Activated CD4-positive, alpha-beta T cell treated with anti-CD3 and anti-CD28 coated beads, Interleukin-2, amount 10 ng/mL, durations not matched to agents 24 days and 14 days (primary cell): ENCODE data around the gene COMT. TPM values are rescaled to one million over a fixed set of nuclear protein-coding genes. Genes with fewer than 3 reads are reported as not detected.

Source experiments
- DNase-seq: peaks from one replicate; pipeline ENCODE4 v3.0.0; 2022
- H3K27ac Mint-ChIP-seq: one replicate; pipeline ENCODE4 v1.8.0; 2022; ENCODE audit warnings: mild to moderate bottlenecking, mixed read lengths
- H3K27me3 Mint-ChIP-seq: one replicate; pipeline ENCODE4 v1.8.0; 2022; ENCODE audit warnings: mixed read lengths
- H3K36me3 Mint-ChIP-seq: one replicate; pipeline ENCODE4 v1.8.0; 2022; ENCODE audit warnings: low read depth, mild to moderate bottlenecking, mixed read lengths
- H3K4me1 Mint-ChIP-seq: one replicate; pipeline ENCODE4 v1.8.0; 2021; ENCODE audit warnings: mixed read lengths
- H3K4me3 Mint-ChIP-seq: one replicate; pipeline ENCODE4 v1.8.0; 2022; ENCODE audit warnings: mild to moderate bottlenecking, moderate library complexity, mixed read lengths
- H3K9me3 Mint-ChIP-seq: one replicate; pipeline ENCODE4 v1.8.0; 2021; ENCODE audit warnings: mixed read lengths
- intact Hi-C: fragments of 100-400 bp; cut with micrococcal nuclease; formaldehyde crosslinking; loops from one replicate; pipeline ENCODE4 v1.15.1; 2023
- total RNA-seq: library from RNA; stranded (reverse); gene quantifications from 2 replicates; pipeline ENCODE4 v1.2.3, GENCODE V29; 2022

COMT gene
- total RNA-seq, 1 donor from 2014 or later: 110 TPM

DNA sequence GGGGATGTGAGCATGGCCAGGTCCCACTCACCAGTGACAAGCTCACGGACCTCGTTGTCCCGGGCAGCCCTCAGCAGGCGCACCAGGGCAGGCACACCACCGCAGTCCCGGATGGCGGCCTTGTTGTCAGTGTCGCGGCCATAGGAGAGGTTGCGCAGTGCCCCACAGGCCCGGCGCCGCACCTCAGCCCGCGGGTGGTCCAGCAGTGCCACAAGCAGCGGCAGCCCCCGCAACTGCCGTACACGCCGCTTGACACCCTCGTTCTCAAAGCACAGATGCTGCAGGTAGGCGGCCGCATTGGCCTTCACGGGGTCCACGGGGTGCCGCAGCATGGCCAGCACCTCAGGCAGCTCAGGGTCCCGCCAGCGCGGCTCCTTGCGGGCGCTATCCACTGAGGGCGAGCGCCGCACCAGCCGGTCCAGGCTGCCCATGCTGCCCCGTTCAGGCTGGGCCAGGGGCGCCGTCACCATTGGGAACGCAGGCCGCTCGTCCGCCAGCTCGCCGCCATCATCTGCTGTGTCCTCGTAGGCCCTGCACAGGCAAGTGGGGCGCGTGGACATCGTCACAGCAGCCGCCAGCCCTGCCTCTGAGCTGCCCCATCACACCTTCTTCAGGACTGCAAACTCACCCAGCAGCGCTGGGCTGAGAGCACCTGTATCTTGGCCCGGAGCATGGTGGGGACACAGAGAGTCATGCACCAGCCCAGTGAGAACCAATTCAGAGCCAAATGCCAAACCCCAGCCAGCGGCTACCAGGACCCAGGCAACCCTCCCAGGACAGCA is 38.3 kb downstream of the COMT start:
- H3K27me3 Mint-ChIP-seq: no peaks in the 10 kb centered on the region
- H3K4me3 Mint-ChIP-seq: no peak overlapping the region
- DNase-seq: no peak
- no peak overlapping the region for H3K27ac Mint-ChIP-seq
- intact Hi-C loops: no loop called here
- H3K4me1 Mint-ChIP-seq: peaks cover 2% of the 10 kb centered on the region
- H3K36me3 Mint-ChIP-seq: no peaks in the 10 kb centered on the region
- H3K9me3 Mint-ChIP-seq: no peaks in the 10 kb centered on the region

DNA sequence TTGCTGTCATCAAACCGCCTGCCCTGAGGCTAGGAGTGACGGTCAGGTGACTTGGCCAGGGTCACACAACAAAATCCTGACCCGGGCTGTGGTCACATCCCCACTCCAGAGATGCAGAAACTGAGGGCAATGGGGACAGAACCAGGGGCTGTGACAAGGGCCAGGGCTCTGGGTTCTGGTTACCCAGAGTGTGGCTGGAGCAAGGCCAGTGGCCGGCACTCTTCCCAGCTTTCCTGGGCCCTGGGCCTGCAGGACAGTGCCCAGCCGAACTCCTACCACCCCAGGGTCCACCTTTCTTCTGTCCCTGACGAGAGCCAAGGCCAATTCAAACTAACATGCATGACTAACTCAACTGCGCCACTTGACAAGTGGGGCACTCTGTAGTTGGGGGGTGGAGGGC is 39.2 kb downstream of the COMT start:
- no peaks in the 10 kb centered on the region for H3K4me1 Mint-ChIP-seq
- no peak for DNase-seq
- intact Hi-C loops: no loop called here
- H3K4me3 Mint-ChIP-seq: no peak overlapping the region
- H3K9me3 Mint-ChIP-seq: no peaks in the 10 kb centered on the region
- H3K27ac Mint-ChIP-seq: no peak overlapping the region
- H3K27me3 Mint-ChIP-seq: peaks cover 3% of the 10 kb centered on the region
- no peaks in the 10 kb centered on the region for H3K36me3 Mint-ChIP-seq

DNA sequence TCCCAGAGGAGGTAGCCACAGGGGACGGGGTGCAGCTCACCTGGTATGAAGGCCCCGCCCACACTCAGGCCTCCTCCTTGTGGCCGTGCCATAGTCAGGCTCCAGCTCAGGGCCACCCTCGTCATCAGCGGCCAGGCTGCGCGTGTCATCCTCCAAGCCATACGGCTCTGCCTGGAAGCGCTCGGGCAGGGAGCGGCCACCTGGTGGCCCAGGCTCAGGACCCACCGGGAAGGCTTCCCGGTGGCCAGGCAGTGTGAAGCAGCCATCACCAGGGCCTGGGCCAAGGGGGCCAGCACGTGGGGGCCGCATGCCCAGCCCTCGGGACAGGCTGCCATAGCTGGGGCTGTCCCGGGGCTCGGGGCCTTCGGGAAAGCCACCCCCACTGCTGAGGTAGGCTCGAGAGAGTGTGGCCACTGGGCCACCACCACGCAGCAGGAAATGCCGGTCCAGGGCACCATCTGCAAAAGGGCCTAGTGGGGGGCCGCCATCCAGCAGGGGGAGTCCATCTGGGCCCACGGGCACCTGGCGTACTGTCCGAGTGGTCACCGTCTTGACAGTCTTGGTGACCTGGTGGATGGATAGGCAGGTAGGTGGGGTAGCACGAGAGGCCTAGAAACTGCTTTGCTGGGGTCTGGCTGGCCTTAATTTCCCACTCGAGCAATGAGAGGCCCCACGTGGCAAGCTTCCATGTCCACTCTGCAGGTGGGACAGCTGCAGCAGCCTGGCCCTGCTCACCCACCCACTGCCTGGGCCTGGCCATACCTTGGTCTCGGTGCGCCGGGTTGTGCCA is 39.8 kb downstream of the COMT start:
- H3K27me3 Mint-ChIP-seq: peaks cover 3% of the 10 kb centered on the region
- H3K27ac Mint-ChIP-seq: no peak overlapping the region
- H3K4me3 Mint-ChIP-seq: no peak overlapping the region
- H3K9me3 Mint-ChIP-seq: no peaks in the 10 kb centered on the region
- H3K4me1 Mint-ChIP-seq: no peaks in the 10 kb centered on the region
- intact Hi-C loops: no loop called here
- DNase-seq: no peak
- H3K36me3 Mint-ChIP-seq: no peaks in the 10 kb centered on the region

DNA sequence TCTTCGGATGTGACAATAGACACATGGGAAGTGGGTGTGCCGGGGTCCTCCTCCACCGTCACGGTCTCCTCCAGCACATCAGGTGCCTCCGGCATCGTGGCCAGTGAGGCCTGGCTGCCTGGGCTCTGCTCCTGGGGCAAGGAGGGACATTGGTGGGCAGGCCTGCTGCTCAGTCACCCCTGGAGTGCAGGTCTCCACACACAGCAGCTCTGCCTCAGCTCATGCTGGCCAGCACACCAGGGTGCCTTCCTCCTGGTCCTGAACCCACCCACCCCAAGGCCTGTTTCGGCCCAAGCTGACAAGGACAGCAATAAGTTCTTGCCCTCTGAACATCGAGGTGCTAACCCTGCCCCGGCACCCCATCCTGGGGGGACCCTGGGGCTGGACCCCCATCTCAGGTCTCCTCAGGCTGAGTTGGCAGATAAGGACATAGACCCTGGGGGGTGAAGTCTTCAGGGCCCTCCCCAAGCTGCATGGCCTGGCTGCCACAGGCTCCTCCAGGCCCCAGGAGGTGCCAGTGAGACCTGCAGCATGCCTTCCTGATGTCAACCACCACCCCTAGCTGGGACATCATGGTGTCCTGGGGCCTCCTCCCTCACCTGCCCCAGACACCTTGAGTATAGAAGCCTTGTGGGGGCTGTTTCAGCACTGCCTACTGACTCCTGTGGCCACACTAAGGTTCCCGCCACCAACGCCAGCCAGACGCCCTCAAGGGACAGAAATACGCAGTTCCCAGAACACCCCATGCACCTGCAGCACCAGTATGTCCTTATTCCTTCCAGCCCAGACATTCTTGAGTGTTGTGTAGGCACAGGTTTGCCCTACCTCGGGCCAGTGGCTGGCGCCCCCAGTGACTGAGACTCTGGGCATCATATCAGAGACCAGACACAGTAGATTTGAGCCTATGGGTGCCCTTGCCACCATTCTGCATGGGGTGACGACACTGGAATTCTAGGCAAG is 40.7 kb downstream of the COMT start:
- intact Hi-C loops: no loop called here
- no peaks in the 10 kb centered on the region for H3K36me3 Mint-ChIP-seq
- peaks cover 3% of the 10 kb centered on the region for H3K27me3 Mint-ChIP-seq
- H3K4me1 Mint-ChIP-seq: no peaks in the 10 kb centered on the region
- no peak overlapping the region for H3K4me3 Mint-ChIP-seq
- H3K9me3 Mint-ChIP-seq: no peaks in the 10 kb centered on the region
- no peak overlapping the region for H3K27ac Mint-ChIP-seq
- DNase-seq: no peak

DNA sequence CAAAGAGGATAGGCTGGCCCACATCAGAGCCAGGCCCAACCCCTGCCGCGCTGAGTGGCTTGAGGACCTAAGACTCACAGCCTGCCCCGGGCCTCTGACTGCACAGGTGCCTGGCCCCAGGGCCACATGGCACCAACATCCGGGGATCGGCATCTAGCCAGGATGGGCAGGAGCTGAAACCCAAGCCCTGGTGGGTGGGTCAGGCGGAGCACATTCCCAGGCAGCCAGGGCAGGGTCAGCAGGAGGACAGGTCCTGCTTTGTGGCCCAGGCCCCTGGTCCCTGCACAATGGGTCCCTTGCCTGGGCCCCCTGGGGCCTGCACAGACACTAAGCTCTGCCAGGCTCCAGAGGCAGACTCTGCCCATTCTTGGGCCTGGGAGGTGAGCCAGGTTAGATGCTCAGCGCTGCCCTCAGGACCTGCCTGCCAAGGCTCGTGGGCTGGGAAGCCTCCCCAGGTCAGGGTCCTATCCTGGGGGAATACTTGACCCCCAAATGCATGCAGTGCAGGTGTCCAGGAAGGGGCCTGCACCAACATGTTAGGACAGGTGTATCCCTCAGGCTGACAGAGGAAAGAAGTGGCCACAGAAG is 41.5 kb downstream of the COMT start:
- H3K4me1 Mint-ChIP-seq: no peaks in the 10 kb centered on the region
- H3K4me3 Mint-ChIP-seq: no peak overlapping the region
- peaks cover 3% of the 10 kb centered on the region for H3K27me3 Mint-ChIP-seq
- H3K9me3 Mint-ChIP-seq: no peaks in the 10 kb centered on the region
- intact Hi-C loops: no loop called here
- no peak overlapping the region for H3K27ac Mint-ChIP-seq
- H3K36me3 Mint-ChIP-seq: no peaks in the 10 kb centered on the region
- DNase-seq: no peak

DNA sequence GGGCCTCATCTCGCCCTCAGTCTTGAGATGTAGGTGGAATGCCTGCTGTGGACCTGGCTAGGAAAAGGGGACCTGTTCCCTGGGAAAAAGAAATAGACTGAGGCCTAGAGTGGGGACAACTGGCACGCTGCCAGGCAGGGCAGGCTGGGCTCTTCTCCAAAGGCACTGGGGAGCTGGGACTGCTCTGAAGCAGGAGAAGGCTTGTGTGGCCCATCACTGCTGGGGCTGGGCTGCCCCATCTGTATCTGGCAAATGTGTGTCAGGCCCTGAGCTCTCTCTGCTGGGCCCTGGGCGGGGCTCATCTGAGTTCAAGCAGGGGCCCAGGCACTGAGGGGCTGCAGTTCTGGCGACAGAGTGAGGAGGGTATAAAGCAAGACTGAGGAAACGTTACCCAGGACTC is 42.2 kb downstream of the COMT start:
- no peak for DNase-seq
- Mint-ChIP-seq H3K4me3 (no peak overlapping the region), H3K9me3 (no peaks in the 10 kb centered on the region), H3K27me3 (peaks cover 3% of the 10 kb centered on the region), H3K27ac (no peak overlapping the region), H3K36me3 (no peaks in the 10 kb centered on the region), H3K4me1 (no peaks in the 10 kb centered on the region)
- intact Hi-C loops: no loop called here

DNA sequence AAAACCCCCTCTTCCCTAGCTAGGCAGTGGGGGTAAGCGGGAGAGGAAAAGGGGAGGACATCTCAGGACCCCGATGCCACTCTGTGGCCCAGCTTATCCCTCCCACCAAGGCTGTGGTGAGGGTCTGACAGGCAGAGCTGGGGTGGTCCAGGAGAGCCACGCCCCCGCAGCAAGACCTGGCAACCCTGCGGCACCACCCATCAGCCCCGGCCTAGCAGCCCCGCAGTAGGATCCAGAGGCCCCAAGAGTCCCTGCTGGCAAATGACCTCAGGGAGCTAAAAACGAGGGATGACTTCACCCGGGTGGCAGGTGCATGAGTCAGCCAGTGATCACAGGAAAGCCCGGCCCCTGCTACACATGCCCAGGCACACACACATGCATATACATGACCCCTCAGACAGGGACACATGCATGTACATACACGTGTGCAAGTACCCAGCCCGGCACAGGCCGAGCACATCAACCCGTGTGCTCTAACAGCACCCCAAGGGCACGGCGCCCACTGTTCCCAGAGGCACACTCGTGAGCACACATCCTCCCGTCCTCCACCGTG is 42.7 kb downstream of the COMT start:
- intact Hi-C loops: no loop called here
- no peak for DNase-seq
- no peak overlapping the region for H3K4me3 Mint-ChIP-seq
- H3K4me1 Mint-ChIP-seq: no peaks in the 10 kb centered on the region
- H3K27ac Mint-ChIP-seq: no peak overlapping the region
- H3K36me3 Mint-ChIP-seq: no peaks in the 10 kb centered on the region
- H3K9me3 Mint-ChIP-seq: no peaks in the 10 kb centered on the region
- H3K27me3 Mint-ChIP-seq: peaks cover 3% of the 10 kb centered on the region

DNA sequence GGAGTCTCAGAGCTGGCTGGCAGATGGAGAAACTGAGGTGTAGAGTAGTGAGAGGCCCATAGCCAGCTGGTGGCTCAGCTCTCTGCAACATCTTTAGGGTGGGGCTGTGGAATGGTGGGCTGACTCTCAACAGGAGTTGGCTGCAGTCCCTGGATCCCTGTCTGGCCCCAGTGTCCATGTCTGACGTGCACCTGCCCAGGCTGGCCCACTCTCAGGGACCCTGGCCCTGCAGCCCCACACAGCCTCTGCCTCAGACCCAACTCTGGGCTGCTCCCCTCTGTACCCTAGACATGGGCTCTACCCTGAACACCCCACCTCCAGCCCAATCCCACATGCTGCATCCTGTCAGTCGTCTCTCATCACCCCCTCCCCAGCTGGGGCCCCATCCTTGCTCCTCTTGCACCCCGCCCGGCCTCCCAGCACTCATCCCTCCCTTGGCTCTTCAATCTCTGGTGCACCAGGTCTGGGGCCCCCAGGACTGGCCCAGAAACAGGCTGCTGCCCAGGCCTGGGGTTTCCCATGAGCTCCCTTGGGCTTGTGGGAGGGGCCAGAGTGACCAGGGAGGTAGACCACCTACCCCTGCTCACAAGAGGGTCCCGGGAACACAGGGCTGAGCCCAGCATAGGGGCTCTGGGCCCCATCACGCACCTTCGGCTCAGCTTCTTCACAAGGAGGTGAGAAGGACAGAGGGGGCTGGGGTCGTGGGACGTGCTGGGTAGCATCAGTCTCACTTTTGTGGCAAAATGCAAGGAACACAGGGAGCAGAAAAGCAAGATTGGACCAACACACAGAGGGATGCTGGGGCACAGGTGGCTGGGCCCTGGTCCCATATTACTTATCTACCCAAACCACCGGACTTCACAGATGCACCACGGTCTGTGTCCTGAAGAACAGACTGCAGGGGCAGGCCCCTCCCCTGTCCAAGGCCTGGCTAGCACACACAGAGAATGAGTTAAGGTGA is 43.6 kb downstream of the COMT start:
- intact Hi-C loops: no loop called here
- H3K27me3 Mint-ChIP-seq: peaks cover 3% of the 10 kb centered on the region
- no peak overlapping the region for H3K27ac Mint-ChIP-seq
- H3K36me3 Mint-ChIP-seq: no peaks in the 10 kb centered on the region
- no peak overlapping the region for H3K4me3 Mint-ChIP-seq
- no peaks in the 10 kb centered on the region for H3K4me1 Mint-ChIP-seq
- no peak for DNase-seq
- H3K9me3 Mint-ChIP-seq: no peaks in the 10 kb centered on the region

DNA sequence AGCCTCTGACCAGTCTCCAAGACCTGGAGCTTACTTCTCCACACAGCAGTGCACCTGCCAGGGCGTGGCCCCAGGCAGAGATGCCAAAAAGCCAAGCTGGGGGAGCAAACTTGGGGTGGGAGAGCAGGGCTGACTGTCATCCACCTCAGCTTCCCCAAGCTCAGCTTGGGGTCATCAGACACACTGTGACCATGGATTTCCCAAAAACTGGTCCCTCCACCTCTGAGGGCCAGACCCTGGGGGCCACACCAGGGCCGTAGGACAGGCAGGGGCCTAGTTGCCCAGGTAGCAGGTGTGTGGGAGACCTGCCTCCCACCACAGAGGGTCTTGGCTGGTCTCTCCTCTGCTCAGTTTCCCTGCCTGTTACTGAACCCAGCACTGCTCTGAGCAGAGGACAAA is 44.4 kb downstream of the COMT start:
- Mint-ChIP-seq H3K27ac (no peak overlapping the region), H3K4me3 (no peak overlapping the region), H3K4me1 (no peaks in the 10 kb centered on the region), H3K27me3 (peaks cover 3% of the 10 kb centered on the region), H3K36me3 (no peaks in the 10 kb centered on the region), H3K9me3 (no peaks in the 10 kb centered on the region)
- intact Hi-C loops: no loop called here
- DNase-seq: no peak

DNA sequence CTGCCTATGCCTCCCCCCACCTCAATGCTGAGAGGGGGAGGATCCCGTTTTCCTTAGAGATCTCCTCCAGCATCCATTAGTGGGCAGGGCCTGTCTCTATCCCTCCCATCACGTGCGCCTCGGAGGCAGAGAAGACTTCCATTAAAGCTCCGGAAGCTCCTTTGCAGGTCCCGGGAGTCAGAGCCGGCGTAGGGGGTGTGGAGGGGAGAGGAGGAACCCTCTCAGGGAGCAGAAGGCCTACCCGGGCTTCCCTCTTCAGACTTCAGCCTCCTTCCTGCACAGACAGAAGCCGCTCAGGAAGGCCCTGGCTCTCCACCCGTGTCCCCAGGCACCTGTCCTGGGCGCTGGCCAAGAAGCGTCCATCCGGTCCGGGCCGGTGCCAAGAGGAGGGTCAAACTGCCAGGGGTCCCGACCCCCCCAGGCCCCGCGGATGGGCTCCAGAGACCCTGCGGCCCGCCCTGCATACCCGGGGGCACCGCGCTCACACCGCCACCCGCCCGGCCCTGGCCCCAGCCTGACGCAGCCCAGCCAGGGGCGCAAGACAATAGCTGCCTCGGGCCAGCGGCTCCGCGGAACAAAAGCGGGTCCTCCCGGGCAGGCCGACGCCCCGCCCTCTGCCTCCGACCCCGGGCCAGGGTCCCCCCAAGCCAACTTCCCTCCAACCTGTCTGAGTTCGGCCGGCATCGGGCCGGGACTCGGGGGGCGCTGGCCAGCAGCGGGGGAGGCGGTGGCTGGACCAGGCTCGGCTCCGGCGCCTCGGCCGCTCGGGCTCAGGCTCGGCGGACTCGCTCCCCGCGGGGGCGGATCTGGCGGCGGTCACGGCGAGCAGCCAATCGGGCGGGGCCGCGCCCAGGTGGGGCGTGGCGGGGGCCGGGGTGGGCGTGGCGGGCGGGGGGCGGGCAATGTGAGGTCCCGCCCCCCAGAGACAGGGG is 45.1 kb downstream of the COMT start:
- intact Hi-C loops: no loop called here
- Mint-ChIP-seq H3K9me3 (no peaks in the 10 kb centered on the region), H3K36me3 (no peaks in the 10 kb centered on the region), H3K4me3 (peak overlapping the region; percentile 22), H3K27me3 (peaks cover 3% of the 10 kb centered on the region), H3K4me1 (no peaks in the 10 kb centered on the region), H3K27ac (no peak overlapping the region)
- DNase-seq: peak; percentile 92

DNA sequence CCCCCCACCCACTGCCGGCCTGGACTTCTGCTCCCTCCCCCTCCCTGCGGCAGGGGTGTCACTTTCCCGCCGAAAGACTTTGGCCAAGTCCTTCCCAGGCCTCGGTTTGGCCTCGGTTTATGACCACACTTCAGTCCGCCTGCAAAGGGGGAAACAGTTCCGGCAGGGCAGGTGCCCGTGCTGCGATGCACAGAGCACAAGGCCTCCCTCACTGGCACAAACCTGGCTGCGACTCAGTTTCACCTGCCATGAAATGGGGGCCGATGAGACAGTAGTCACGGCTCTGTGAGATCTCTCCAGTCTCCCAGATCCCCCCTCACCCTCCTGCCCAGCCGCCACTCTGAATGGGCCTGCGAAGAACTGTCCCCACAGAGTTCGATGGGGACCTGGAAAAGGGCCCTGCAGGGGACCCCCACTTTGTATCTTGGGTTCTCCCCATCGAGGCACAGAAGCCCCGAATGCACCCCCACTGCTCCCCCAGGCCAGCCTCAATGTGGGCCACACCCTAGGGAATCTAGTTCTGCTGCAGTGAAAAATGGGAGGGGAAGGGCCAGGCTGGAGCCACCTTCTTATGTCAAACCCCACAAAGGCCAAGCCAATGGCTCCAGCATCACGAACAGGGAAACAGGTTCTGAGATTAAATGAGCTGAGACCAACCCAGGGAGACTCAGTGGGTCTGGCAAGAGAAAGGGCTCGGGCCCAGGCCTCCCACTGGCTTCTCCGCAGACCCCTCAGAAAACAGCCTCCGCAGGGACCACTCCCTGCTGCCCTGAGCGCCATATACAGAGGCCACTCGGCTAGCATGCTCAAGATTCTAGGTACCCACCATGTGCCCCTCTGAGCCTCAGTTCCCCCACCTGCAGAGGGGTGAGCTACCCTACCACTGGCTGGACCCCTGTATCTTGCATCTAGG is 46.1 kb downstream of the COMT start:
- intact Hi-C loops: no loop called here
- Mint-ChIP-seq H3K4me3 (peak overlapping the region; percentile 56), H3K9me3 (no peaks in the 10 kb centered on the region), H3K36me3 (no peaks in the 10 kb centered on the region), H3K4me1 (no peaks in the 10 kb centered on the region), H3K27me3 (peaks cover 3% of the 10 kb centered on the region), H3K27ac (no peak overlapping the region)
- no peak for DNase-seq
